ENCODE data around the gene EDN1. TPM values are rescaled to one million over a fixed set of nuclear protein-coding genes. Genes with fewer than 3 reads are reported as not detected.

EDN1 gene
- total and polyA plus RNA-seq, 9 of the 15 experiments (the other 6 are each of a cell fraction or from before 2014, with no cell fraction given) = 0.03 to 0.06 TPM; not detected in 7

DNA sequence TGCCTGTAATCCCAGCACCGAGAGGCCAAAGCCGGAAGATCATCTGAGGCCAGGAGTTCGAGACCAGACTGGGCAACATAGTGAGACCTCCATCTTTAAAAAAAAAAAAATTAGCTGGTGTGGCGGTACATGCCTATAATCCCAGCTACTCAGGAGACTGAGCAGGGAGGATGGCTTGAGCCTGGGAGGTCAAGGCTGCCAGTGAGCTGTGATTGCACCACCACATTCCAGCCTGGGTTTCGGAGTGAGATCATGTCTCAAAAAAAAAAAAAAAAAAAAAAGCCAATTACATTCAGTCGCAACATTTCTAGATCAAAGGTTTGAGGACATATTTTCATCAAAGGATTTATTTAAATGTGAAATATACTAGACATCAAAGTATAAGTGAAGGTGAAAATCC lies 32.0 kb upstream of the EDN1 start (continued):
- TF ChIP-seq ZBTB1 (CRISPR knock-in tag; IDR thresholded peaks at IDR 0.05; ENCODE audit: borderline replicate concordance, low read depth) = no peak
- no peak for TF ChIP-seq MTF1 (CRISPR knock-in tag; IDR thresholded peaks at IDR 0.05; ENCODE audit: borderline replicate concordance)
- TF ChIP-seq, protein P1, sequence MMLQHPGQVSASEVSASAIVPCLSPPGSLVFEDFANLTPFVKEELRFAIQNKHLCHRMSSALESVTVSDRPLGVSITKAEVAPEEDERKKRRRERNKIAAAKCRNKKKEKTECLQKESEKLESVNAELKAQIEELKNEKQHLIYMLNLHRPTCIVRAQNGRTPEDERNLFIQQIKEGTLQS (IDR thresholded peaks at IDR 0.05) = no peak
- TF ChIP-seq, protein P1 (CRISPR knock-in tag; conservative IDR thresholded peaks at IDR 0.05) = no peak
- no peak for TF ChIP-seq ETV6 (IDR thresholded peaks at IDR 0.05; ENCODE audit: borderline replicate concordance in 1 of 2, low read depth in 2 of 2, low read length in 1 of 2)
- no peak for TF ChIP-seq ETV6 (CRISPR knock-in tag; IDR thresholded peaks at IDR 0.05; ENCODE audit: borderline replicate concordance)
- TF ChIP-seq, protein P2, sequence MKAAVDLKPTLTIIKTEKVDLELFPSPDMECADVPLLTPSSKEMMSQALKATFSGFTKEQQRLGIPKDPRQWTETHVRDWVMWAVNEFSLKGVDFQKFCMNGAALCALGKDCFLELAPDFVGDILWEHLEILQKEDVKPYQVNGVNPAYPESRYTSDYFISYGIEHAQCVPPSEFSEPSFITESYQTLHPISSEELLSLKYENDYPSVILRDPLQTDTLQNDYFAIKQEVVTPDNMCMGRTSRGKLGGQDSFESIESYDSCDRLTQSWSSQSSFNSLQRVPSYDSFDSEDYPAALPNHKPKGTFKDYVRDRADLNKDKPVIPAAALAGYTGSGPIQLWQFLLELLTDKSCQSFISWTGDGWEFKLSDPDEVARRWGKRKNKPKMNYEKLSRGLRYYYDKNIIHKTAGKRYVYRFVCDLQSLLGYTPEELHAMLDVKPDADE (conservative IDR thresholded peaks at IDR 0.05; ENCODE audit: control insufficient read depth, low read depth, low read length) = no peak
- TF ChIP-seq MCM3 (IDR thresholded peaks at IDR 0.05) = no peak
- TF ChIP-seq ZNF253 (CRISPR knock-in tag; conservative IDR thresholded peaks at IDR 0.05) = no peak
- TF ChIP-seq, protein P3, sequence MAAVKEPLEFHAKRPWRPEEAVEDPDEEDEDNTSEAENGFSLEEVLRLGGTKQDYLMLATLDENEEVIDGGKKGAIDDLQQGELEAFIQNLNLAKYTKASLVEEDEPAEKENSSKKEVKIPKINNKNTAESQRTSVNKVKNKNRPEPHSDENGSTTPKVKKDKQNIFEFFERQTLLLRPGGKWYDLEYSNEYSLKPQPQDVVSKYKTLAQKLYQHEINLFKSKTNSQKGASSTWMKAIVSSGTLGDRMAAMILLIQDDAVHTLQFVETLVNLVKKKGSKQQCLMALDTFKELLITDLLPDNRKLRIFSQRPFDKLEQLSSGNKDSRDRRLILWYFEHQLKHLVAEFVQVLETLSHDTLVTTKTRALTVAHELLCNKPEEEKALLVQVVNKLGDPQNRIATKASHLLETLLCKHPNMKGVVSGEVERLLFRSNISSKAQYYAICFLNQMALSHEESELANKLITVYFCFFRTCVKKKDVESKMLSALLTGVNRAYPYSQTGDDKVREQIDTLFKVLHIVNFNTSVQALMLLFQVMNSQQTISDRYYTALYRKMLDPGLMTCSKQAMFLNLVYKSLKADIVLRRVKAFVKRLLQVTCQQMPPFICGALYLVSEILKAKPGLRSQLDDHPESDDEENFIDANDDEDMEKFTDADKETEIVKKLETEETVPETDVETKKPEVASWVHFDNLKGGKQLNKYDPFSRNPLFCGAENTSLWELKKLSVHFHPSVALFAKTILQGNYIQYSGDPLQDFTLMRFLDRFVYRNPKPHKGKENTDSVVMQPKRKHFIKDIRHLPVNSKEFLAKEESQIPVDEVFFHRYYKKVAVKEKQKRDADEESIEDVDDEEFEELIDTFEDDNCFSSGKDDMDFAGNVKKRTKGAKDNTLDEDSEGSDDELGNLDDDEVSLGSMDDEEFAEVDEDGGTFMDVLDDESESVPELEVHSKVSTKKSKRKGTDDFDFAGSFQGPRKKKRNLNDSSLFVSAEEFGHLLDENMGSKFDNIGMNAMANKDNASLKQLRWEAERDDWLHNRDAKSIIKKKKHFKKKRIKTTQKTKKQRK (IDR thresholded peaks at IDR 0.05; ENCODE audit: borderline replicate concordance, low read depth, low read length) = no peak
- TF ChIP-seq, protein P4, sequence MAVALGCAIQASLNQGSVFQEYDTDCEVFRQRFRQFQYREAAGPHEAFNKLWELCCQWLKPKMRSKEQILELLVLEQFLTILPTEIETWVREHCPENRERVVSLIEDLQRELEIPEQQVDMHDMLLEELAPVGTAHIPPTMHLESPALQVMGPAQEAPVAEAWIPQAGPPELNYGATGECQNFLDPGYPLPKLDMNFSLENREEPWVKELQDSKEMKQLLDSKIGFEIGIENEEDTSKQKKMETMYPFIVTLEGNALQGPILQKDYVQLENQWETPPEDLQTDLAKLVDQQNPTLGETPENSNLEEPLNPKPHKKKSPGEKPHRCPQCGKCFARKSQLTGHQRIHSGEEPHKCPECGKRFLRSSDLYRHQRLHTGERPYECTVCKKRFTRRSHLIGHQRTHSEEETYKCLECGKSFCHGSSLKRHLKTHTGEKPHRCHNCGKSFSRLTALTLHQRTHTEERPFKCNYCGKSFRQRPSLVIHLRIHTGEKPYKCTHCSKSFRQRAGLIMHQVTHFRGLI (CRISPR knock-in tag; IDR thresholded peaks at IDR 0.05) = no peak
